ENCODE data around the gene HNRNPUL2. TPM values are rescaled to one million over a fixed set of nuclear protein-coding genes. Genes with fewer than 3 reads are reported as not detected.

The HNRNPUL2 gene
- total RNA-seq, 6 experiments from 2014 or later: 34.5 to 44.6 (median 41.6) TPM

GRCh38 chr11:62715150-62716130, 11.8 kb downstream of the HNRNPUL2 start:
- no peaks in the 10 kb centered on the region; the same call in 1 of the 2 replicates for H3K27me3 Mint-ChIP-seq (ENCODE audit: insufficient read depth)
- H3K4me1 Mint-ChIP-seq (ENCODE audit: low read depth): peaks cover 14% of the 10 kb centered on the region
- H3K9me3 Mint-ChIP-seq: no peaks in the 10 kb centered on the region
- peaks cover 52% of the 10 kb centered on the region for H3K36me3 Mint-ChIP-seq (ENCODE audit: low read depth)
- H3K4me3 Mint-ChIP-seq: no peak overlapping the region
- no peak overlapping the region; the same call in 1 of the 2 replicates for H3K27ac Mint-ChIP-seq
- DNase-seq: no peak
- TF ChIP-seq CTCF (IDR thresholded peaks at IDR 0.05): no peak

- Mint-ChIP-seq H3K36me3 (ENCODE audit: low read depth) (peaks cover 49% of the 10 kb centered on the region), H3K27me3 (ENCODE audit: insufficient read depth) (no peaks in the 10 kb centered on the region; the same call in 1 of the 2 replicates), H3K4me3 (no peak overlapping the region), H3K27ac (peak overlapping the region; percentile 36), H3K4me1 (ENCODE audit: low read depth) (peaks cover 24% of the 10 kb centered on the region), H3K9me3 (no peaks in the 10 kb centered on the region)
- DNase-seq: no peak
- no peak for TF ChIP-seq CTCF (IDR thresholded peaks at IDR 0.05)
Measured at GRCh38 chr11:62713343-62713742, 13.9 kb downstream of the HNRNPUL2 start.

GRCh38 chr11:62712861-62713260, 14.4 kb downstream of the HNRNPUL2 start:
- no peaks in the 10 kb centered on the region for H3K9me3 Mint-ChIP-seq
- H3K4me3 Mint-ChIP-seq: no peak overlapping the region
- peaks cover 24% of the 10 kb centered on the region for H3K4me1 Mint-ChIP-seq (ENCODE audit: low read depth)
- no peak for TF ChIP-seq CTCF (IDR thresholded peaks at IDR 0.05)
- H3K27ac Mint-ChIP-seq: no peak overlapping the region
- peaks cover 44% of the 10 kb centered on the region for H3K36me3 Mint-ChIP-seq (ENCODE audit: low read depth)
- peaks cover 3% of the 10 kb centered on the region for H3K27me3 Mint-ChIP-seq (ENCODE audit: insufficient read depth)
- no peak for DNase-seq

GRCh38 chr11:62712276-62712812, 14.9 kb downstream of the HNRNPUL2 start:
- Mint-ChIP-seq H3K4me3 (no peak overlapping the region), H3K27ac (no peak overlapping the region), H3K4me1 (ENCODE audit: low read depth) (peaks cover 24% of the 10 kb centered on the region), H3K27me3 (ENCODE audit: insufficient read depth) (peaks cover 5% of the 10 kb centered on the region), H3K9me3 (no peaks in the 10 kb centered on the region), H3K36me3 (ENCODE audit: low read depth) (peaks cover 39% of the 10 kb centered on the region)
- DNase-seq: no peak
- TF ChIP-seq CTCF (IDR thresholded peaks at IDR 0.05): no peak

- peaks cover 32% of the 10 kb centered on the region for H3K36me3 Mint-ChIP-seq (ENCODE audit: low read depth)
Measured at GRCh38 chr11:62710001-62710345, 17.3 kb downstream of the HNRNPUL2 start.

More at GRCh38 chr11:62710001-62710345, 17.3 kb downstream of the HNRNPUL2 start:
- no peaks in the 10 kb centered on the region for H3K9me3 Mint-ChIP-seq
- DNase-seq: no peak
- peaks cover 43% of the 10 kb centered on the region for H3K4me1 Mint-ChIP-seq (ENCODE audit: low read depth)
- TF ChIP-seq CTCF (IDR thresholded peaks at IDR 0.05): no peak
- peak overlapping the region; percentile 95 for H3K27ac Mint-ChIP-seq
- H3K4me3 Mint-ChIP-seq: peak overlapping the region; percentile 91
- H3K27me3 Mint-ChIP-seq (ENCODE audit: insufficient read depth): peaks cover 5% of the 10 kb centered on the region

Data from HFFc6 (cell line).